ENCODE results near the gene MGRN1.

MGRN1 gene

DNA sequence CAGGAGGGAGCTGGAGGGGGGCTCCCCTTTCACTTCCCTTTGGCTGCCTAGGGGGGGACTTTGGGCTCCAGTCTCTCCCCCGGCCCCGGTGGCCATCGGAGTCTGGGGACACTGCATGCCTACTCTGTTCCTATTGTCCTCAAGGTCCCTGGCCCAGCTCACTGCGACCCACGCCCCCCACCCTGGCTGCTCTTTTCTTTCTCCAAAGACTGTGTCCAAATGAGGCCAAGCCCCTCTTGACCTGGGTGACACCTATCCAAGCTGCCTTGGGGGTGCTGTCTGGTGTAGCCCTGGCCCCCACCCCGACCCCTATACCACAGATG lies 22.8 kb upstream of the MGRN1 start:
- no peaks in the 10 kb centered on the region for H3K27me3 ChIP-seq (ENCODE audit: insufficient read depth, poor library complexity, severe bottlenecking)
- H3K27ac ChIP-seq (replicated peaks) = no peak overlapping the region
- no peak overlapping the region for H3K4me3 ChIP-seq (replicated peaks; ENCODE audit: insufficient read depth, low read length)
- no peak for TF ChIP-seq SPI1 (IDR thresholded peaks at IDR 0.05; ENCODE audit: borderline replicate concordance, low read depth)
- TF ChIP-seq CTCF (IDR thresholded peaks at IDR 0.05; ENCODE audit: insufficient read depth, low read length) = no peak
- no peak for TF ChIP-seq POLR2AphosphoS5 (IDR thresholded peaks at IDR 0.05; ENCODE audit: low read depth)
- no peak for TF ChIP-seq GABPA (IDR thresholded peaks at IDR 0.05; ENCODE audit: low read depth)
- no peak for TF ChIP-seq REST (IDR thresholded peaks at IDR 0.05; ENCODE audit: insufficient replicate concordance, low read depth)
- DNase-seq (ENCODE audit: low read depth in 1 of 2, low spot score in 1 of 2) = no peak

- no peak for TF ChIP-seq REST (IDR thresholded peaks at IDR 0.05; ENCODE audit: insufficient replicate concordance, low read depth)
- no peak for TF ChIP-seq CTCF (IDR thresholded peaks at IDR 0.05; ENCODE audit: insufficient read depth, low read length)
- TF ChIP-seq POLR2AphosphoS5 (IDR thresholded peaks at IDR 0.05; ENCODE audit: low read depth) = no peak
- TF ChIP-seq SPI1 (IDR thresholded peaks at IDR 0.05; ENCODE audit: borderline replicate concordance, low read depth) = no peak
- TF ChIP-seq GABPA (IDR thresholded peaks at IDR 0.05; ENCODE audit: low read depth) = no peak
- Histone ChIP-seq H3K27ac (replicated peaks) (no peak overlapping the region), H3K4me3 (replicated peaks; ENCODE audit: insufficient read depth, low read length) (no peak overlapping the region), H3K27me3 (ENCODE audit: insufficient read depth, poor library complexity, severe bottlenecking) (no peaks in the 10 kb centered on the region)
- no peak for DNase-seq (ENCODE audit: low read depth in 1 of 2, low spot score in 1 of 2)
Observed at GRCh38 chr16:4602331-4602730, 22.3 kb upstream of the MGRN1 start.

DNA sequence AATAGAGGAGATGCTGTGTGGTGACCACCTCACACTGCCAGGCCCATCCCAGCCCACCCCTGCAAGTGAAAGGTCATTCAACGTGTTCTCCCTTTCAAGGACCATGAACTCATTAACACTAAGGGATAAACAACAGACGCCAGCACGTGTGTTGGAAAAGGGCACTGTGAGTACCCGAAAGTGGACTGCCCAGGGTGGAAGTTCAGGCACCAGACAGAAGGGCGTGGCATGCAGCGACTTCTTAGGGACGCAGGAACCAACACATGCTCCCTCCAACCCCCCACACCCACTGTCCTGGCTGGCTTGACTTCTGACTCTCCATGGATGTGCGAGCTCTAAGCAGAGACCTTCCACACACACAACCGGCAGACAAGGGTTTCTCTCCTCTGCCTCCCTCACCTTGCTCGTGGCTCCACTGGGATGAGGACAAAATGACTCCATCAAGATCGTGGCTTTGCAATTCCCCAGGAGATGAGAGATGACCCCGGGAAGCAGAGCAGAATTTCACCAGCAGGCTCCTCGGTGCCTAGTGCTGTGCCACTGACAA lies 20.9 kb upstream of the MGRN1 start:
- no peak for DNase-seq (ENCODE audit: low read depth in 1 of 2, low spot score in 1 of 2)
- no peak overlapping the region for H3K4me3 ChIP-seq (replicated peaks; ENCODE audit: insufficient read depth, low read length)
- TF ChIP-seq GABPA (IDR thresholded peaks at IDR 0.05; ENCODE audit: low read depth) (no peak), CTCF (IDR thresholded peaks at IDR 0.05; ENCODE audit: insufficient read depth, low read length) (no peak), SPI1 (IDR thresholded peaks at IDR 0.05; ENCODE audit: borderline replicate concordance, low read depth) (no peak), REST (IDR thresholded peaks at IDR 0.05; ENCODE audit: insufficient replicate concordance, low read depth) (no peak), POLR2AphosphoS5 (IDR thresholded peaks at IDR 0.05; ENCODE audit: low read depth) (no peak)
- no peak overlapping the region for H3K27ac ChIP-seq (replicated peaks)
- no peaks in the 10 kb centered on the region for H3K27me3 ChIP-seq (ENCODE audit: insufficient read depth, poor library complexity, severe bottlenecking)
